Smooth muscle cell of the brain vasculature (primary cell): ENCODE measurements around the gene ORAI3.

Experiments
- DNase-seq: peaks from one replicate; pipeline ENCODE4 v3.0.0-alpha.2; 2012; ENCODE audit warnings: low read depth, low spot score

Gene ORAI3

GRCh38 chr16:30990105-30990504, 41.2 kb downstream of the ORAI3 start:
- DNase-seq, result no peak

GRCh38 chr16:30991052-30991451, 42.2 kb downstream of the ORAI3 start:
- no peak for DNase-seq

- no peak for DNase-seq
These were observed 43.5 kb downstream of the ORAI3 start for GRCh38 chr16:30992276-30992780.

- no peak for DNase-seq
These were observed 44.3 kb downstream of the ORAI3 start for GRCh38 chr16:30992931-30993816.

- DNase-seq, result no peak
These were observed 47.1 kb downstream of the ORAI3 start for GRCh38 chr16:30995927-30996323.

- no peak for DNase-seq
These were observed 47.6 kb downstream of the ORAI3 start for GRCh38 chr16:30996324-30996984.

- DNase-seq, result no peak
These were observed 48.3 kb downstream of the ORAI3 start for GRCh38 chr16:30996985-30997724.

- no peak for DNase-seq
These were observed 49.1 kb downstream of the ORAI3 start for GRCh38 chr16:30997725-30998711.

GRCh38 chr16:30998852-30999761, 50.2 kb downstream of the ORAI3 start:
- DNase-seq, result no peak

- no peak for DNase-seq
These were observed 52.0 kb downstream of the ORAI3 start for GRCh38 chr16:31000671-31001382.

GRCh38 chr16:31001507-31002249, 52.8 kb downstream of the ORAI3 start:
- no peak for DNase-seq

- no peak for DNase-seq
These were observed 53.4 kb downstream of the ORAI3 start for GRCh38 chr16:31002250-31002700.

GRCh38 chr16:31002862-31003341, 54.0 kb downstream of the ORAI3 start:
- DNase-seq, result no peak

- DNase-seq, result no peak
These were observed 54.9 kb downstream of the ORAI3 start for GRCh38 chr16:31003744-31004143.
